Testis (tissue), 5 donors: Measurements from ENCODE around the gene PSMD4. TPM values are rescaled to one million over a fixed set of nuclear protein-coding genes. Genes with fewer than 3 reads are reported as not detected.
"Not testable (repeated sequence)": the region's sequence is repeated elsewhere in the genome, so short reads cannot be mapped to it uniquely, and the experiment has no call there.

ENCODE experiments used
- DNase-seq: peaks from one replicate; pipeline ENCODE4 v3.0.0-alpha.2; 2019
- H3K27ac ChIP-seq, 2 donors: fragments of 200-600 bp; sonication (generic); one replicate each; pipeline ENCODE4 v1.5.1; 2019
- H3K27me3 ChIP-seq: fragments of 200-600 bp; sonication (generic); one replicate; pipeline ENCODE4 v1.5.1; 2019
- H3K36me3 ChIP-seq: fragments of 200-600 bp; sonication (generic); one replicate; pipeline ENCODE4 v1.5.1; 2017; ENCODE audit warnings: low read depth; ENCODE audit errors: missing control alignments
- H3K4me1 ChIP-seq: fragments of 200-600 bp; sonication (generic); one replicate; pipeline ENCODE4 v1.5.1; 2019
- H3K4me3 ChIP-seq, 2 donors: fragments of 200-600 bp; sonication (generic); one replicate each; pipeline ENCODE4 v1.5.1; 2017 to 2019
- H3K9me3 ChIP-seq: fragments of 200-600 bp; sonication (generic); one replicate; pipeline ENCODE4 v1.5.1; 2017
- CTCF ChIP-seq, 3 experiments: fragments of 450-650 bp in 2 of 3; fragments of 200-600 bp in 1 of 3; sonication (generic) in 1 of 3; IDR thresholded peaks; one replicate each; pipeline ENCODE4 v1.5.1; 2016 to 2019; ENCODE audit warnings: antibody characterized with exemption in 3 of 3, mild to moderate bottlenecking in 2 of 3, moderate library complexity in 1 of 3
- POLR2A ChIP-seq: fragments of 450-650 bp; IDR thresholded peaks from one replicate; pipeline ENCODE4 v1.6.1; 2017; ENCODE audit warnings: antibody characterized with exemption, mild to moderate bottlenecking, moderate library complexity
- WGBS, 2 donors: methylation state at CpG; one replicate each; pipeline ENCODE4 v1.1.5; 2018; 5-methylcytosine and 5-hydroxymethylcytosine counted together
- intact Hi-C: fragments of 100-400 bp; cut with DNase I; formaldehyde crosslinking; loops from one replicate; pipeline ENCODE4 v1.15.1; 2023; ENCODE audit warnings: low total_unique reads
- long read RNA-seq, 2 donors: transcript quantifications; one replicate each; lab custom pipeline, GENCODE V29; 2026
- polyA plus RNA-seq: library from polyadenylated mRNA; stranded (reverse); fragments of 350-450 nt; fragmentation: Illumina TruSeq; extraction: RNeasy Lipid Tissue Mini Kit (QIAGEN cat#74804); gene quantifications from one replicate; pipeline ENCODE4 v1.2.3, GENCODE V29; 2014; ENCODE audit warnings: low read depth, low replicate concordance; ENCODE audit not compliant: insufficient read depth
- total RNA-seq, 2 donors: library from RNA; depleted of rRNA; stranded (reverse); fragments of >200 nt; gene quantifications; one replicate each; pipeline ENCODE4 v1.2.3, GENCODE V29; 2016

PSMD4 gene
- 100 to 1,000 TPM; 164 to 196 TPM for total RNA-seq
- 333 TPM for polyA plus RNA-seq
- long read RNA-seq, donor 1, transcript PSMD4-202 (10 exons, 1,350 nt), result major isoform, 67 of 157 reads
- long read RNA-seq, donor 1, partial matches to known transcripts, result 80 of 157 reads
- long read RNA-seq, donor 1, other reads (novel, unspliced or antisense), result 7 of 157 reads
- long read RNA-seq, donor 2, transcript PSMD4-202 (10 exons, 1,350 nt), result major isoform, 36 of 67 reads
- long read RNA-seq, donor 2, partial matches to known transcripts, result 29 of 67 reads
- long read RNA-seq, donor 2, other reads (novel, unspliced or antisense), result 0 of 67 reads

DNA sequence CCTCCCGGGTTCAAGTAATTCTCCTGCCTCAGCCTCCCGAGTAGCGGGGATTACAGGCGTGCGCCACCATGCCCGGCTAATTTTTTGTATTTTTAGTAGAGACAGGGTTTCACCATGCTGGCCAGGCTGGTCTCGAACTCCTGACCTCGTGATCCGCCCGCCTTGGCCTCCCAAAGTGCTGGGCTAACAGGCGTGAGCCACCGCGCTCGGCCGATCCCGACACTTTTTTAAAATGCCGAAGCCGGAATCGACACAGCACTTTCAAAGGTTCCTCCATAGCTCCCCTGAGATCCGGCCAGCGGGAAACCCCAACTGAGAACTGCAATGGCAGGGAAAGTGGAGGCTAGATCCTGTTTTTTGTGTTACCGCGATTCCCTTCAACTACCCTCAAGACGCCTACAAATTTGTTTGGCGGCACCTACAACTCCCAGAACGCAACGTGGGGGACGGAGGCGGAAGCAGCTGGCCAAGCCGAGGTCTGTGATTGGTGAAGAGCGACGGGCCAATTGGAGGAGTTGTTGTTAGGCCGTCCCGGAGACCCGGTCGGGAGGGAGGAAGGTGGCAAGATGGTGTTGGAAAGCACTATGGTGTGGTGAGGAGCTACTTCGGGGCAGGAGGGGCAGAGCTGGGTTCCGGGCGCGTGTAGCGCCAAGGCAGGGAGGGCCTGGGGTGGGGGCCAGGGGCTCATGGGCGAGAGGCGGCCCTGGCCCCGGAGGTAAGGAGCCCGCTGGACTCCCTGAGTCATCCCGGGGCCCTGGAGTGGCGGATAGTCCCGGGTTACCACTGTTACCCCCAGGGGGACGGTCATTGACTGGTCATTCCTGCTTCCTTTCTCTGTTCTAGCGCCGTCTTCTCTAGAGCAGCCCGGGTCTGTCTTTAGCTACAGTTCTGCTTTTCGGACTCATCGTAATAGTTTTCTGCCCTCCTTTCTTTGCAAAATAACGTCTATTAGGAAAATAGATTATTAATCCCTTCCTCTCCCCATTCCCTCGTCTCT, at the start of gene PSMD4:
Gene PSMD4 (plus strand): TSS at position 518 of the 997 bp plus-strand sequence. CDS start 49 bp downstream, at position 567.
- H3K4me1 ChIP-seq, result peaks cover 12% of the 10 kb centered on the region
- H3K27me3 ChIP-seq, result no peaks in the 10 kb centered on the region
- no peaks in the 10 kb centered on the region for H3K36me3 ChIP-seq
- H3K9me3 ChIP-seq, result no peaks in the 10 kb centered on the region
- no peak for TF ChIP-seq POLR2A
- peak in 1 of 3 experiments; percentile 5 for TF ChIP-seq CTCF (IDR thresholded peaks at IDR 0.05)
- WGBS, 2 donors, result 2 to 7% methylated on average over 38 to 56 of the region's 56 CpGs
- H3K4me3 ChIP-seq, result peak within 1 kb of the TSS; percentile 88 to 99
- peak within 1 kb of the TSS; percentile 80 to 82 for H3K27ac ChIP-seq
- DNase-seq, result peak; percentile 97
- intact Hi-C loops, result loop anchor here (10.0 kb wide), 1 partner anchor 50 kb away; no protein-coding TSS in a partner anchor

DNA sequence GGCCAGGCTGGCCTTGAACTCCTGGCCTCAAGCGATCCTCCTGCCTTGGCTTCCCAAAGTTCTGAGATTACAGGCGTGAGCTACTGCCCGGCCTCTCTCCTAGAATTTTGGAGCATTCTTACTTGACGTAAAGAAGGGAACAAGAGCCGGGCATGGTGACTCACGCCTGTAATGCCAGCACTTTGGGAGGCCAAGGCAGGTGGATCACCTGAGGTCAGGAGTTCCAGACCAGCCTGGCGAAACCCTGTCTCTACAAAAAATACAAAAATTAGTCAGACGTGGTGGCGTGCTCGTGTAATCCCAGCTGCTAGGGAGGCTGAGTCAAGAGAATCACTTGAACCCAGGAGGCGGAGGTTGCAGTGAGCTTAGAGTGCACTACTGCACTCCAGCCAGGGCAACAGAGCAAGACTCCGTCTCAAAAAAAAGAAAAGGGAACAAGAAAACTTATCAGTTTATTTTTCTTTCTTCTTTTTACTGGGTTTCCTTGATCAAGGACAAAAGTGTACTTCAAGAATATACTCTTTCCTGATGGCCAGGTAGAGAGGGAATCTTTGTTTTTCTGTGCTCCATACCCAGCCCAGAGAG, 49.1 kb upstream of the PSMD4 start:
- not testable (repeated sequence) for DNase-seq, H3K27me3 ChIP-seq, H3K27ac ChIP-seq, H3K9me3 ChIP-seq, H3K4me3 ChIP-seq, H3K36me3 ChIP-seq
- intact Hi-C loops, result loop anchor here (10.0 kb wide), 1 partner anchor 49 kb away; the partner anchor contains the start of gene PSMD4
- peaks cover 32% of the 10 kb centered on the region for H3K4me1 ChIP-seq
- 80% methylated on average over 12 of the region's 12 CpGs for WGBS, 2 donors

- TF ChIP-seq CTCF (IDR thresholded peaks at IDR 0.05), result no peak
- TF ChIP-seq POLR2A, result no peak
- 84 to 92% methylated on average over 1 of the region's 1 CpG for WGBS, 2 donors
- Histone ChIP-seq H3K27me3 (no peaks in the 10 kb centered on the region), H3K9me3 (no peaks in the 10 kb centered on the region), H3K36me3 (no peaks in the 10 kb centered on the region), H3K4me3 (no peak overlapping the region), H3K4me1 (peaks cover 5% of the 10 kb centered on the region), H3K27ac (no peak overlapping the region)
- no peak for DNase-seq
- intact Hi-C loops, result no loop called here
Measured at GRCh38 chr1:151210830-151211229, 43.7 kb upstream of the PSMD4 start.

- no peaks in the 10 kb centered on the region for H3K36me3 ChIP-seq
- no peak overlapping the region for H3K27ac ChIP-seq
- DNase-seq, result no peak
- whole genome bisulfite sequencing, 2 donors, result 88 to 90% methylated on average over 15 of the region's 15 CpGs
- H3K27me3 ChIP-seq, result no peaks in the 10 kb centered on the region
- peaks cover 2% of the 10 kb centered on the region for H3K4me1 ChIP-seq
- no peak overlapping the region for H3K4me3 ChIP-seq
- intact Hi-C loops, result no loop called here
- H3K9me3 ChIP-seq, result no peaks in the 10 kb centered on the region
- TF ChIP-seq POLR2A (no peak), CTCF (IDR thresholded peaks at IDR 0.05) (no peak)
Measured at GRCh38 chr1:151211972-151212705, 42.4 kb upstream of the PSMD4 start.
